HepG2 (cell line): ENCODE measurements around the gene DGKB. TPM values are rescaled to one million over a fixed set of nuclear protein-coding genes. Genes with fewer than 3 reads are reported as not detected.

Source experiments
- ATAC-seq: fragments of 200-7000 bp; cut with Tn5 transposase; 3 replicates; pipeline ENCODE4 v1.9.1; 2020; ENCODE audit warnings: mild to moderate bottlenecking, moderate library complexity
- BruUV-seq: library from RNA; stranded (reverse); fragments of 400-500 nt; replicated peaks from 2 replicates; lab custom pipeline; 2021; lab: Mats Ljungman, UMichigan
- CTCF ChIA-PET: fragments of 300-600 bp; formaldehyde crosslinking; extraction: SDS; loops from one replicate; lab custom pipeline; 2021; ENCODE audit warnings: low total read pairs, inconsistent platforms, low intra/inter-chr PET ratio; lab: Yijun Ruan, JAX
- POLR2A ChIA-PET: fragments of 350-600 bp; sonication (Branson Sonifier 250); formaldehyde crosslinking; loops from one replicate; lab custom pipeline; 2020; ENCODE audit warnings: antibody characterized with exemption, inconsistent platforms; lab: Yijun Ruan, JAX
- DNase-seq: peaks from one replicate; pipeline ENCODE4 v3.0.0-alpha.2; 2015; ENCODE audit warnings: low spot score
- FAIRE-seq: peaks from 3 replicates; lab custom pipeline; 2011; peaks lifted over from hg19 to GRCh38; lab: Jason Lieb, UNC
- H2AFZ ChIP-seq: one replicate; pipeline ENCODE4 v1.6.1; 2011; ENCODE audit warnings: low read length, inconsistent platforms
- H3K27ac ChIP-seq: fragments of 300-600 bp; 3 replicates; pipeline ENCODE4 v1.8.0; 2011; ENCODE audit warnings: mixed run types, mild to moderate bottlenecking, mixed read lengths, low read length, inconsistent platforms; ENCODE audit not compliant: insufficient read depth; ENCODE audit errors: extremely low read length
- H3K27me3 ChIP-seq, 2 experiments: fragments of 200-600 bp in 1 of 2; 2 replicates in 1 of 2; 3 replicates in 1 of 2; pipeline versions ENCODE4 v1.6.0 to v1.8.0; 2011; ENCODE audit warnings: low read length in 2 of 2, mild to moderate bottlenecking in 2 of 2, moderate library complexity in 2 of 2, inconsistent platforms in 1 of 2; ENCODE audit not compliant: insufficient read depth in 2 of 2, control insufficient read depth in 1 of 2
- H3K36me3 ChIP-seq, 2 experiments: fragments of 200-600 bp in 1 of 2; replicated peaks in 1 of 2; 2 replicates in 1 of 2; 3 replicates in 1 of 2; pipeline versions ENCODE4 v1.5.1 to v1.8.0; 2011; ENCODE audit warnings: low read length in 2 of 2, inconsistent platforms in 1 of 2; ENCODE audit not compliant: insufficient read depth in 2 of 2, control insufficient read depth in 1 of 2
- H3K4me1 ChIP-seq: 2 replicates; pipeline ENCODE4 v1.5.1; 2012; ENCODE audit warnings: low read length, inconsistent platforms; ENCODE audit not compliant: insufficient read depth
- H3K4me2 ChIP-seq: 2 replicates; pipeline ENCODE4 v1.6.0; 2011; ENCODE audit warnings: low read depth, low read length, inconsistent platforms
- H3K4me3 ChIP-seq, 3 experiments: fragments of 200-600 bp in 1 of 3; sonication (generic), shearing (Covaris generic) in 1 of 3; replicated peaks in 1 of 3; 2 replicates each; pipeline ENCODE4 v1.5.1; 2011 to 2016; ENCODE audit warnings: low read length in 3 of 3, inconsistent platforms in 2 of 3, low read depth in 2 of 3, mild to moderate bottlenecking in 2 of 3, control low read depth in 1 of 3, mixed read lengths in 1 of 3; ENCODE audit not compliant: insufficient read depth in 1 of 3
- H3K79me2 ChIP-seq: one replicate; pipeline ENCODE4 v1.6.1; 2011; ENCODE audit warnings: low read length, inconsistent platforms; ENCODE audit not compliant: insufficient read depth
- H3K9ac ChIP-seq: 2 replicates; pipeline ENCODE4 v1.6.0; 2011; ENCODE audit warnings: mild to moderate bottlenecking, low read depth, low read length, inconsistent platforms; ENCODE audit not compliant: insufficient read depth
- H3K9me3 ChIP-seq: 2 replicates; pipeline ENCODE4 v1.5.1; 2012; ENCODE audit warnings: mild to moderate bottlenecking, low read length
- H4K20me1 ChIP-seq: 2 replicates; pipeline ENCODE4 v1.6.0; 2011; ENCODE audit warnings: inconsistent platforms, mild to moderate bottlenecking, low read length, moderate library complexity; ENCODE audit not compliant: insufficient read depth
- FOXJ3 ChIP-seq: sonication (generic); formaldehyde crosslinking; IDR thresholded peaks from 2 replicates; pipeline ENCODE4 v1.4.0; 2020; ENCODE audit warnings: missing genetic modification reagents, mild to moderate bottlenecking, borderline replicate concordance
- NFE2 ChIP-seq: sonication (generic); formaldehyde crosslinking; IDR thresholded peaks from 2 replicates; pipeline ENCODE4 v1.4.0; 2020; ENCODE audit warnings: missing genetic modification reagents
- NR3C1 ChIP-seq: sonication (generic); formaldehyde crosslinking; IDR thresholded peaks from 2 replicates; pipeline ENCODE4 v1.4.0; 2020; ENCODE audit warnings: missing genetic modification reagents
- POLR2AphosphoS2 ChIP-seq: IDR thresholded peaks from 2 replicates; pipeline ENCODE4 v1.6.1; 2011; ENCODE audit warnings: low read depth, low read length, improper control_type of control experiment
- WIZ ChIP-seq: sonication (generic); formaldehyde crosslinking; IDR thresholded peaks from 2 replicates; pipeline ENCODE4 v1.5.1; 2020; ENCODE audit warnings: mild to moderate bottlenecking, missing genetic modification reagents
- ZBTB3 ChIP-seq: sonication (generic); formaldehyde crosslinking; IDR thresholded peaks from 2 replicates; pipeline ENCODE4 v1.4.0; 2020; ENCODE audit warnings: low read depth, mild to moderate bottlenecking, moderate library complexity, missing genetic modification reagents, borderline replicate concordance
- ZC3H4 ChIP-seq: sonication (generic); formaldehyde crosslinking; IDR thresholded peaks from 2 replicates; pipeline ENCODE4 v1.4.0; 2020; ENCODE audit warnings: missing genetic modification reagents, borderline replicate concordance
- ZNF142 ChIP-seq: sonication (generic); formaldehyde crosslinking; IDR thresholded peaks from 2 replicates; pipeline ENCODE4 v1.4.0; 2020; ENCODE audit warnings: missing genetic modification reagents
- ZNF382 ChIP-seq: sonication (generic); formaldehyde crosslinking; IDR thresholded peaks from 2 replicates; pipeline ENCODE4 v1.5.0; 2020; ENCODE audit warnings: missing genetic modification reagents, mild to moderate bottlenecking, borderline replicate concordance
- ZNF564 ChIP-seq: sonication (generic); formaldehyde crosslinking; IDR thresholded peaks from 2 replicates; pipeline ENCODE4 v1.8.1; 2023; ENCODE audit warnings: mild to moderate bottlenecking, missing genetic modification reagents
- ZNF777 ChIP-seq: sonication (generic); formaldehyde crosslinking; IDR thresholded peaks from 2 replicates; pipeline ENCODE4 v1.4.0; 2020; ENCODE audit warnings: missing genetic modification reagents
- WGBS: methylation state at CpG from one replicate; pipeline ENCODE4 v1.1.6; 2017; ENCODE audit warnings: low lambda C conversion rate; 5-methylcytosine and 5-hydroxymethylcytosine counted together
- in situ Hi-C: cut with HindIII; loops from 2 replicates; pipeline ENCODE4 v1.10.0; 2017; ENCODE audit warnings: low pct_unique_long_range_greater_than_20kb; ENCODE audit not compliant: extremely low pct_ligation_motif_present
- intact Hi-C: fragments of 100-400 bp; cut with micrococcal nuclease; formaldehyde crosslinking; loops from one replicate; pipeline ENCODE4 v1.10.0; 2022; ENCODE audit not compliant: unreplicated experiment
- polyA plus RNA-seq, 8 experiments: library from polyadenylated mRNA; depleted of rRNA in 3 of 8; stranded (reverse) in 7 of 8; unstranded in 1 of 8; fragments of >200 nt; fragmentation: Illumina TruSeq in 4 of 8; extraction: Trizol in 4 of 8; gene quantifications; 2 replicates each; pipeline versions ENCODE4 v1.2.1 to v1.2.3, GENCODE V29; 2011 to 2016; ENCODE audit warnings: low read depth in 4 of 8, missing spikeins in 1 of 8, mixed read lengths in 1 of 8; ENCODE audit not compliant: insufficient read depth in 1 of 8
- total RNA-seq, 5 experiments: library from RNA; depleted of rRNA; stranded (reverse); fragments of >200 nt; fragmentation: Illumina TruSeq; extraction: Trizol; gene quantifications; 2 replicates each; pipeline ENCODE4 v1.2.3, GENCODE V29; 2016; ENCODE audit warnings: low read depth in 1 of 5

Gene DGKB
- total and polyA plus RNA-seq, 2 of the 13 experiments (the other 11 are each of a cell fraction or from before 2014, with no cell fraction given), result not detected

- ChIA-PET POLR2A (no interaction called here), CTCF (no interaction called here)
- Histone ChIP-seq H3K27me3 (no peaks in the 10 kb centered on the region), H3K4me3 (no peak overlapping the region), H4K20me1 (no peaks in the 10 kb centered on the region), H3K27ac (no peak overlapping the region), H2AFZ (no peak overlapping the region), H3K79me2 (no peaks in the 10 kb centered on the region), H3K4me1 (no peaks in the 10 kb centered on the region), H3K9me3 (peaks cover 61% of the 10 kb centered on the region), H3K4me2 (no peak overlapping the region), H3K36me3 (no peaks in the 10 kb centered on the region), H3K9ac (no peak overlapping the region)
- in situ Hi-C loops (no loop called here), intact Hi-C loops (no loop called here)
- no peak for DNase-seq
- FAIRE-seq, result no peak
- TF ChIP-seq ZNF142 (CRISPR knock-in tag) (no peak), WIZ (no peak), ZNF564 (CRISPR knock-in tag) (no peak), NFE2 (no peak), ZNF382 (CRISPR knock-in tag) (no peak), ZNF777 (CRISPR knock-in tag) (no peak), ZBTB3 (CRISPR knock-in tag) (no peak), FOXJ3 (CRISPR knock-in tag) (no peak), NR3C1 (CRISPR knock-in tag) (no peak), POLR2AphosphoS2 (no peak), ZC3H4 (CRISPR knock-in tag) (no peak)
- BruUV-seq, result no TSS peak
- no peak for ATAC-seq
- WGBS, result 4% methylated on average over 1 of the region's 1 CpG
Observed at GRCh38 chr7:14762561-14762960, 140.0 kb downstream of the DGKB start.
